Breast epithelium (tissue), 3 donors: ENCODE data around the gene GPSM1.

Source experiments
- POLR2A ChIP-seq: fragments of 450-650 bp; IDR thresholded peaks from one replicate; pipeline ENCODE4 v1.6.1; 2016; ENCODE audit warnings: antibody characterized with exemption, mild to moderate bottlenecking, moderate library complexity
- POLR2AphosphoS5 ChIP-seq, 3 donors: sonication (generic); formaldehyde crosslinking; IDR thresholded peaks; one replicate each; pipeline ENCODE4 v1.6.1; 2017; ENCODE audit warnings: antibody characterized with exemption in 3 of 3
- TF ChIP-seq, protein P1 (sequence below), 3 donors: fragments of 450-650 bp; IDR thresholded peaks; one replicate each; pipeline ENCODE4 v1.5.1; 2016 to 2017; ENCODE audit warnings: antibody characterized with exemption in 3 of 3, mild to moderate bottlenecking in 3 of 3, moderate library complexity in 3 of 3

DNA sequence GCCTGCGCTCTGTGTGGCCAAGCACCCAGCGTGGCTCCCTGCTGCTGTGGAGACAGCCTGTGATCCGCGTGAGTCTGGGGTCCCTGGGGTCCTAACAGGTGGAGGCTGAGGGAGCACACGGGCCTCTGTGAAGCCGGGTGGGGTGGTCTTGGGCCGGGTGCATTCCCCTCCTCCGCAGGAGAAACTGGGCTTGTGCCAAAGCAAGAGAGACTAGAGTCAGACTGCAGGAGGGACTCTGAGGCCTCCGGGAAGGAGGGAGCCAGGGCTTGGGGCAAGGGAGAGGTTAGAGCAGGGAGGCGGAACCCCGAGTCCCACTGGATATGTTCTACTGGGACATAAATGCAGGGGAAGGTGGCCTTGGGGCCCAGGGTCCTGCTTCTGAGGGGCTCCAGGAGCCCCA is 25.7 kb downstream of the GPSM1 start:
- TF ChIP-seq, protein P1, sequence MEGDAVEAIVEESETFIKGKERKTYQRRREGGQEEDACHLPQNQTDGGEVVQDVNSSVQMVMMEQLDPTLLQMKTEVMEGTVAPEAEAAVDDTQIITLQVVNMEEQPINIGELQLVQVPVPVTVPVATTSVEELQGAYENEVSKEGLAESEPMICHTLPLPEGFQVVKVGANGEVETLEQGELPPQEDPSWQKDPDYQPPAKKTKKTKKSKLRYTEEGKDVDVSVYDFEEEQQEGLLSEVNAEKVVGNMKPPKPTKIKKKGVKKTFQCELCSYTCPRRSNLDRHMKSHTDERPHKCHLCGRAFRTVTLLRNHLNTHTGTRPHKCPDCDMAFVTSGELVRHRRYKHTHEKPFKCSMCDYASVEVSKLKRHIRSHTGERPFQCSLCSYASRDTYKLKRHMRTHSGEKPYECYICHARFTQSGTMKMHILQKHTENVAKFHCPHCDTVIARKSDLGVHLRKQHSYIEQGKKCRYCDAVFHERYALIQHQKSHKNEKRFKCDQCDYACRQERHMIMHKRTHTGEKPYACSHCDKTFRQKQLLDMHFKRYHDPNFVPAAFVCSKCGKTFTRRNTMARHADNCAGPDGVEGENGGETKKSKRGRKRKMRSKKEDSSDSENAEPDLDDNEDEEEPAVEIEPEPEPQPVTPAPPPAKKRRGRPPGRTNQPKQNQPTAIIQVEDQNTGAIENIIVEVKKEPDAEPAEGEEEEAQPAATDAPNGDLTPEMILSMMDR (IDR thresholded peaks at IDR 0.05), result no peak
- TF ChIP-seq POLR2A (no peak), POLR2AphosphoS5 (IDR thresholded peaks at IDR 0.05) (no peak)
